HG03064 (cell line): Measurements from ENCODE around the gene UBE2Z.
A peak's percentile ranks its signal among the peaks of the same experiment; 100 is the strongest.
"Not testable (repeated sequence)": the region's sequence is repeated elsewhere in the genome, so short reads cannot be mapped to it uniquely, and the experiment has no call there.

Experiments used
- ATAC-seq: cut with Tn5 transposase; IDR thresholded peaks from one replicate; pipeline ENCODE4 v1.9.1; 2021; ENCODE audit warnings: low read depth; ENCODE audit not compliant: unreplicated experiment

The UBE2Z gene

GRCh38 chr17:48903401-48903800 lies 4.8 kb upstream of the UBE2Z start:
- ATAC-seq: no peak

GRCh38 chr17:48904428-48904827 lies 3.8 kb upstream of the UBE2Z start:
- no peak for ATAC-seq

GRCh38 chr17:48905987-48906515 lies 2.2 kb upstream of the UBE2Z start:
- no peak for ATAC-seq

DNA sequence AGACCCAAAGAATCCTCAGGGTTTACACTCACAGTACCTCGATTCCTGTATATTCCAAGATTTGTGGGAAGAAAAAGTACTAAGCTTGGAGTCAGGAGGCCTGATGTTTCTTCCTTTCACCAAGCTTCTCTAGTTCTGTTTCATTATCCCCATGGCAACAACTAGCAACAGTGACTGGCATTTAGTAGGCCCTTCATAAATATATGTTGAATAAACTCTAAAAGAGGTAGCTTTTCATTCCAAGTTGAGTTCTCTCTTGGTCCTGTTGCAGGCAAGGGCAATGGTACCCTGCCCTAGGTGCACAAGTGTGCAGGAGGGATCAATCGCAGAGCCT lies 527 bp upstream of the UBE2Z start:
- ATAC-seq: no peak

DNA sequence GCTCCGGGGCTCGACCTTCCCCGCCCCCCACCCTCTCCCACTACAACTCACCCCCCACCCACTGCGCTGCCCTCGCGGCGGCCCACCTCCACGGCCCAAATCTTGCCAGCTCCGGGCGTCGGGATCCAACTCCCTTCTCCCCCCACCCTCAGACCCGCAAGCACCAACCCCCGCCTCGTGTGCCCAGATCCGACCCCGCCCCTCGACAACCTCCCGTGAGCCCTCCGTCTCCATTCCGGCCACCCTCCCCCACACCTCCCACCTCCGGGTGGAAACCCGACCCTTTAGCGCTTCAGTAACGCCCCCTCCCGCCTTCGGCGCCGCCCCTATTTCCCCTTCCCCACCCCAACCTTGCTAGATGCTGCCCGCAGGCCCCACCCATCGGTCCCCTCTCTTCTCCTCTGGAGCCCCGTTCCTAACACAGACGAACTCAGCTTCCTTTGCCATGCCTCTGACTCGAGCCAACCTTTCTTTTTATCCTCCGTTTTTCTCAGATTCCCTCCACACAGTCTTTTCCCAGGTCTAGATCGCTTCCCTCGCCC lies 717 bp downstream of the UBE2Z start:
- peak; percentile 40 for ATAC-seq

GRCh38 chr17:48909783-48910182 lies 1.6 kb downstream of the UBE2Z start:
- no peak for ATAC-seq

- ATAC-seq: no peak
Measured at GRCh38 chr17:48910370-48910769, 2.2 kb downstream of the UBE2Z start.

DNA sequence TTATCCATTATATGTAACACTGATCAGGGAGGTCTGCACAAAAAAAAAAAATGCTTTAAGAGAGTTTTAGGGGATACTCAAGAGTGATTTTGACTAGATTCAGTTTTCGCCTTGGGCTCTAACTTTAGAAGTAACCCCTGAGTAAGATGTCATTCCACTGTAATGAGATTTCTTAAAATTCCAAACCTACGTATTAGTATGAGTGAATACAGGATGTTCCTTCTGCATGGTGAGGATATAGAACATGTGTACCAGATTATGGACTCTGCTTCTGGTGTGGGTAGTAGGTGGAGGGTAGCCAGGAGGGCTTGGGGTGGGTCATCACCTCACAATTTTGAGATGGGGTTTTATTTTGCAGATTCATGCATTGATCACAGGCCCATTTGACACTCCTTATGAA lies 4.3 kb downstream of the UBE2Z start:
- no peak for ATAC-seq

DNA sequence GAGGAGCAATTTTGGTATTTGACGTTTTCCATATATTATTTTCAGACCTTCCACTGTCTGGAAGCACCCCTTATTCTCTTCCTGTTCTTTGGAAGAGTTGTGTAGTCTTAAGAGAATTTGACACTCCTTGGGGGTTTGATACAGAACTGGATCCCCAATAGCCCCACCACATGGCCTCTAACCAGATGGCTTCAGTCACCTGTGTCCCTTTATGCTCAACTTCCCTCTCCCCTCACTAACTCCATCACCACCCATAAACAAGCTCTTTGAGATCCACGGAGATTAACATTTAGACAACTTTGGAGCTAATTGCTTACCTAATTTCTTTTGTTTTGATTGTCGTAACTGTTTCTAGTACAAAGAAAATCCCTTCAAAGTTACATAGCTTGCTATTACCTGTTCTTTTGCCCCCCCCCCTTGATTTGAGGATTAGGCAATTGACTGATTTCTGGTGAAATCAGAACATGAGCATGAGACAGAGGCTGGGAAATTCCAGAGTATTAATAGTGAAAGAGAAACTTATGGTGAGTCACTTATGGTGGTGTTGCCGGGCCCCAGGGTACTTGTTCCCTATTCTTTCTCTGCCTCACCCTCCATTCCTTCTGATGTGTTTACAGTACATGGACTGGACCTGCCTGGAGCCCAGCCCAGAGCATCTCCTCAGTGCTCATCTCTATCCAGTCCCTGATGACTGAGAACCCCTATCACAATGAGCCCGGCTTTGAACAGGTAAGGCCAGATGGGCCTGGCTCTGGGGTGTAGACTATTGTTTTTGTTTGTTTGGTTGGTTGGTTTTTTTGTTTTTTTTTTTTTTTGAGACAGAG lies 7.5 kb downstream of the UBE2Z start:
- ATAC-seq: peak; percentile 77

DNA sequence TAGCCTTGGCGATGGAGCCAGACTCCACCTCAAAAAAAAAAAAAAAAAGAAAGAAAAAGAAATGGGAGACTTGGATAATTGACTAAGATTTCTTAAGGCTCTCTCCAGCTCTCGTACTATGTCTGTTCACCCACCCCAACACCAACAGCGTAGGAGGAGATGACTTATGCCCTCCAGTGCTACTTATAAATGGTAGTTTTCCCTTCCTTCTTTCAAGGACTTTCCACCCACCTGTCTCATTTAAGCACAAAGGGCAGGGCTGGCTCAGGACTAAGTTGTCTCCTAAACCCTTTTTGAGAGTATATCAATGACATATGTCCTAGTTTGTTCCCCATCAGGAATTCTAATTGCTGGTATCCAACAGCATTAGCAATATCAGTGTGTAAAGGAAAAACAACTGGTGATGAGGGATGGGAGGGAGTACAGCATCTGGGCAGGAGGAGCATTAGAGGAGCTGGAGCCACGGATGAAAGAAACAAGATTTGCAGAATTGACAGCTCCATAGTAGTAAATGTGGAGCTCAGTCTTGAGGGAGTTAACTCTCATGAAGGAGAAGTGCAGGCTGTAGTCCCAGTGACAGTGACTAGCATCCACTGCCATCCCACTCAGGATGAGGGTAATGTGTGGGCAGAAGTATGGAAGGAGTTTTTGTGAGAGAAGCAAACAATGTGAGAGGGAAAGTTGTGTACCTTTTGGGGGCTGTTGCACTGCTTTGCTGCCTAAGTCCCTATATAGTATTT lies 17.2 kb downstream of the UBE2Z start:
- ATAC-seq: no peak

- no peak for ATAC-seq
Measured at GRCh38 chr17:48925991-48926342, 17.8 kb downstream of the UBE2Z start.

DNA sequence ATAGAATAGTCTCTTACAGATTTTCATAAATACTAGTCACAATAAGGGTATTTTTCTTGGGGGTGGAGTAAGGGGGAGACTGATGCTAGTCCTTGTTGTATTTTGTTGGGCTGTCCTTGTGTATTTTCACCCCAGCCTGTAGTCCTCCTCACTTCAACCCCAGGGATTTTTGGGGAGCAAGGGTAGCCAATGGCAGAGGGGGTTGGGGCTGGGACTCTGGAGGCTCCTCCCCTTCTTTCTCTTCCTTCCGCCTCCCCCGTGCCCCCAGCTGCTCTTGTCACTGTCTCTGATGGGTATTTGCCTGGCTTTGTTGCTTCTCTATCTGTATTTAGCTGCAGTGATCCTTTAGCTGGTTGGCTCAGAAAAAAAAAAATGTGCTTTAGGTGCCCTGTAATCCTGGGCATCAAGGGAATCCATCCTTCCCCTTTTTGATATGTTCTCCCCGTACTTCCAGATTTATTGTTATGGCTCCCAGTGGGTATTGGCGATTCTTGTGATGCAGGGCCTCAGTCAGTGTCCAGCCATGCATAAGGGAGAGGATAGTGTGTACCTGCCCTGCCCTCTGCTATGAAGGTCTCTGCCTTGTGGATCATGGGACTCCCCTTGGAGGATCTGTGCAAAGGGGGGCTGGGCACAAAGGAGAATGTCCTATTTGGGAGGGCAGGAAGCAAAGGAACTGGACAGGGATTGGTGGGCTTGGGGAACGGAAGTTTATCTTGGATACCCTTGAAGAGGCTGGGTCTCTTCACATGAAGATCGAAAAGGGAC lies 20.0 kb downstream of the UBE2Z start:
- ATAC-seq: no peak

DNA sequence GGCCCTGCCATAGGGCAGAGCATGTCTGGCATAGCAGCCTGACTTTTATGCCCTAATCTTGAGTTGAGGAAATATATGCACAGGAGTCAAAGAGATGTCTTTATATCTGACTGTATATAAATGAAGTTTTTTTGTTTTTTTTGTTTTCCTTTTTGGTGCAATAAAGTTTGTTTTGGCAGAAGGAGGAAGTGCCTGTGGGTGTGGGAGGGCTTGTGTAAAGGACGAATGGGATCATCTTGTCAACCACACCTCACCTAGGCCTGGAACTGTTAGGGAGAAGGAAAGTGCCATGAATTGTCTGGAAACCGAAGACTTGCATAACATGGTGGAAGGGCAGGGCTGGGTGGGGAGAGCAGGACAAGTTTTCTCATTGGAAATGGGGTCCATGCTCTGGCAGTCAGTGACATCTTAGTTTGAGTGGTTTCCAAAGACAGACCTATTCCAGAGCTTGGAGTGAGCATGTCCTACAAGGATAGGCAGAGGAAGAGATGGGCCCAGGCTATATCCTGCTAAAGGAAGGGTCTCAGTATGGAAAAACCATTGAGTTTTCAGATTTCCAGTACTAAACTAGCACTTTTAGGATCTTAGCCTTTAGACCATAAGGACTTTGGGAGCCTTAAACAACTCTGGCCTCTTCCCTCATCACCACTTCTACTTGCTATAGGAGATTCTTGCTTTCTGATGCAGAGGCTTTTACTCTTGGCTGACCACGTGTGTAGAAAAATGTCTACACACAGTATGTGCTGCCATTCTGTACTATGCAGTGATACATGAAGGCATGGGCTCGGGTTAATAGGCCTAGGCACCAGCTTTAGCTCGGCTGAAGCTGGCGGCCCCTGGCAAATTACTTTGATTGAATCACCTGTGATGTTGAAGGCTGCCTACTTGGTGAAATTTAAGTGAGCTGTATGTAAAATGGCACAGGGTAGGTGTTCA lies 20.9 kb downstream of the UBE2Z start:
- ATAC-seq: no peak

GRCh38 chr17:48929812-48930165 lies 21.6 kb downstream of the UBE2Z start:
- no peak for ATAC-seq

DNA sequence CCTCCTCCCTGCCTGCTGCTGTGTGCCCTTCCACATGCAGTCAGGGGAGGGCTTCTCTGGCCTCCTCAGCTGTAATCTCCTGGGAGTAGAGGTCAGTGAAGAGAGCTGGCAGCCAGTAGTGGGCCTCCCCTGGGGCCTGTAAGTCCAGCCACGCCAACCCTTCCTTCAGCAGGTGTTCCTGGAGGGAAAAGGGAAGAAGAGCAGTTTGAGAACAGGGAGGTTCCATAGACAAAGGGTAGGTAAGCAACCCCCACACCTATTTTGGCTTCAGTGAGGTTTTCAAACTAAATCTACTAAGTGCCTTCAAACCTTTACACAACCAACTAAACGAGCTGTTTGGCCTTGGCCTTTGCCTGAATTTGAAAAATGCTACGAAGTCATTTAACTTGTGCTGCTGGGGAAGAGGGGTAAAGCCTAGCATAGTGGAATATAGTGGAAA lies 22.2 kb downstream of the UBE2Z start:
- ATAC-seq: no peak

DNA sequence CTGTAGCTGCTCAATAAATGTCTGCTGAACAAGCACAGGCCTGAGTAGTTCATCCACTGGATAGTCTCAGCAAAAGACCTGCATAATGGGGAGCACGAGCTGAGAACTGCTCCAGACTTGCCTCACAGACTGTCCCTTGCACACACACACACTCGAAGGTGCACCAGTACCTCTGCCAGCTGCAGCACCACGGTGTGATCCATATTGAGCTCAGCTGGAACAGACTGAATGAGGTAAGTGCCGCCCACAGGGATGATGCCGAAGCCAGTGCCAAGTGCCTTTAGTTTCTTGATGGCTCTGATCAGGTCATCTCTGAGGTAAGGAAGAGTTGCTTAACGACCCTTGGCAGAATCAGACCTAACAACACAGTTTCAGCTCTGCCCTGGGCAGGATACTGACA lies 24.8 kb downstream of the UBE2Z start:
- no peak for ATAC-seq

- peak; percentile 80 for ATAC-seq
Measured at GRCh38 chr17:48944515-48945260, 36.5 kb downstream of the UBE2Z start, which contains the start of gene SNF8. Gene SNF8 (minus strand): TSS chr17:48944842. CDS start chr17:48944734, 108 bp downstream.

DNA sequence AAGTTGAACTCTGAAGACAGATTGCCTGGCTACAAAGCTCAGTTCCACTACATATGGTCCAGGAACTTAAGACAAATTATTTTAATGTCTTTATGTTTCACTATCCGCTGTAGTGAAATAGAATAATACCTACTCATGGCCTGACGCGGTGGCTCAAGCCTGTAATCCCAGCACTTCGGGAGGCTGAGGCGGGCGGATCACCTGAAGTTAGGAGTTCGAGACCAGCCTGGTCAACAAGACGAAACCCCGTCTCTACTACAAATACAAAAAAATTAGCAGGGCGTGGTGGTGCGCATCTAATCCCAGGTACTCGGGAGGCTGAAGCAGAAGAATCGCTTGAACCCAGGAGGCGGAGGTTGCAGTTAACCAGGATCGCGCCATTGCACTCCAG lies 37.0 kb downstream of the UBE2Z start:
- ATAC-seq: not testable (repeated sequence)

DNA sequence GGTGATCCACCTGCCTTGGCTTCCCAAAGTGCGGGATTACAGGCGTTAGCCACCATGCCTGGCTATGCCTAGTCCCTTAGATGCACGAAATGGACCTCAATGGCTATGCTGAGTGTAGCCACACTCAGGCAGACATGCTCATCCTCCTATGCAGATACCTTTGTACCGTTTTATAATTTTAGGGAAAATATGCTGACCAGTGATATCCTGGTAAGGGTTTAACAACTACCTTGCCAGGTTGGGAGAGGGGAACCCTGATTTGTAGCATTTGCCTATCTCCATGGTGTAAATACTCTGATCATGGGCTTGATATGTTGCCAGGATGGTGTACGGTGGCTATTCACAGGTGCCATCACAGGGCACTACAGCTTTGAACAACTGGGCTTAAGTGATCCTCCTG lies 43.4 kb downstream of the UBE2Z start:
- no peak for ATAC-seq
